A549 (cell line): ENCODE data around the gene SMOC1. TPM values are rescaled to one million over a fixed set of nuclear protein-coding genes. Genes with fewer than 3 reads are reported as not detected.
A peak's percentile ranks its signal among the peaks of the same experiment; 100 is the strongest.

Source experiments
- ATAC-seq, 2 experiments: fragments of 200-7000 bp in 1 of 2; fragments of >200 bp in 1 of 2; cut with Nextera tagmentation in 1 of 2; cut with Tn5 transposase in 1 of 2; 3 replicates each; pipeline versions ENCODE4 v1.8.0 to v1.9.1; 2018 to 2020; ENCODE audit warnings: mild to moderate bottlenecking in 1 of 2, moderate library complexity in 1 of 2
- CTCF ChIA-PET: fragments of 300-600 bp; sonication (Branson Sonifier 250); formaldehyde crosslinking; extraction: SDS; loops from one replicate; lab custom pipeline; 2021; ENCODE audit warnings: antibody characterized with exemption, inconsistent platforms; lab: Yijun Ruan, JAX
- POLR2A ChIA-PET: fragments of 350-600 bp; formaldehyde crosslinking; extraction: SDS; loops from one replicate; lab custom pipeline; 2021; ENCODE audit warnings: antibody characterized with exemption, inconsistent platforms; lab: Yijun Ruan, JAX
- DNase-seq, 2 experiments: peaks; one replicate each; pipeline versions ENCODE4 v3.0.0 to v3.0.0-alpha.2; 2011 to 2016; ENCODE audit warnings: low read depth in 1 of 2, low spot score in 1 of 2
- FAIRE-seq: peaks from 2 replicates; lab custom pipeline; 2011; peaks lifted over from hg19 to GRCh38; lab: Jason Lieb, UNC
- H3K27ac ChIP-seq, 2 experiments: fragments of >200 bp; sonication (Bioruptor Twin); formaldehyde crosslinking; 3 replicates each; pipeline ENCODE4 v1.5.1; 2016 to 2017
- H3K4me1 ChIP-seq: fragments of >200 bp; sonication (Bioruptor Twin); formaldehyde crosslinking; 3 replicates; pipeline ENCODE4 v1.6.1; 2016
- H3K4me2 ChIP-seq: fragments of >200 bp; sonication (Bioruptor Twin); formaldehyde crosslinking; 3 replicates; pipeline ENCODE4 v1.6.1; 2016
- H3K4me3 ChIP-seq: fragments of >200 bp; sonication (Bioruptor Twin); formaldehyde crosslinking; 3 replicates; pipeline ENCODE4 v1.5.1; 2016
- H3K9me3 ChIP-seq: fragments of >200 bp; sonication (Bioruptor Twin); formaldehyde crosslinking; 3 replicates; pipeline ENCODE4 v1.6.1; 2016
- CBX8 ChIP-seq: fragments of 200-600 bp; sonication (generic); IDR thresholded peaks from 2 replicates; pipeline ENCODE4 v1.6.1; 2016
- CEBPB ChIP-seq, 2 experiments: fragments of >200 bp in 1 of 2; sonication (Bioruptor Twin) in 1 of 2; formaldehyde crosslinking in 1 of 2; IDR thresholded peaks; 2 replicates each; pipeline ENCODE4 v1.6.1; 2012 to 2016
- CHD2 ChIP-seq: fragments of 150-350 bp; IDR thresholded peaks from 2 replicates; pipeline ENCODE4 v1.6.1; 2014; ENCODE audit warnings: low read length; ENCODE audit not compliant: partially characterized antibody
- EHF ChIP-seq: fragments of 250-450 bp; sonication (Bioruptor Pico); IDR thresholded peaks from 2 replicates; pipeline ENCODE4 v1.5.0; 2020; ENCODE audit warnings: mild to moderate bottlenecking
- ESRRA ChIP-seq: fragments of 150-350 bp; IDR thresholded peaks from 2 replicates; pipeline ENCODE4 v1.6.1; 2014; ENCODE audit warnings: mild to moderate bottlenecking, low read length, borderline replicate concordance
- FOSB ChIP-seq: fragments of 250-450 bp; sonication (Bioruptor Pico); IDR thresholded peaks from 2 replicates; pipeline ENCODE4 v1.5.0; 2020; ENCODE audit warnings: mild to moderate bottlenecking, moderate library complexity
- FOSL2 ChIP-seq, 2 experiments: fragments of 450-650 bp in 1 of 2; fragments of >200 bp in 1 of 2; sonication (Bioruptor Twin) in 1 of 2; formaldehyde crosslinking; IDR thresholded peaks; 2 replicates each; pipeline versions ENCODE4 v1.5.0 to v1.6.1; 2016 to 2020; ENCODE audit warnings: mild to moderate bottlenecking in 1 of 2, moderate library complexity in 1 of 2
- FOXS1 ChIP-seq: fragments of 250-450 bp; sonication (Bioruptor Pico); IDR thresholded peaks from 2 replicates; pipeline ENCODE4 v1.5.0; 2020; ENCODE audit warnings: mild to moderate bottlenecking, moderate library complexity
- GATA3 ChIP-seq: IDR thresholded peaks from 2 replicates; pipeline ENCODE4 v1.6.1; 2012; ENCODE audit warnings: borderline replicate concordance
- HOXB5 ChIP-seq: fragments of 250-450 bp; sonication (Bioruptor Pico); IDR thresholded peaks from 2 replicates; pipeline ENCODE4 v1.5.0; 2020; ENCODE audit warnings: mild to moderate bottlenecking, moderate library complexity
- JUN ChIP-seq, 2 experiments: fragments of >200 bp; sonication (Bioruptor Twin); formaldehyde crosslinking; IDR thresholded peaks; 2 replicates in 1 of 2; 3 replicates in 1 of 2; pipeline ENCODE4 v1.6.1; 2016 to 2017
- JUNB ChIP-seq: fragments of >200 bp; sonication (Bioruptor Twin); formaldehyde crosslinking; IDR thresholded peaks from 2 replicates; pipeline ENCODE4 v1.6.1; 2016
- KDM5A ChIP-seq: fragments of 200-600 bp; sonication (generic); IDR thresholded peaks from 2 replicates; pipeline ENCODE4 v1.6.1; 2016; ENCODE audit warnings: antibody characterized with exemption, mild to moderate bottlenecking
- MAZ ChIP-seq: fragments of 150-350 bp; IDR thresholded peaks from 2 replicates; pipeline ENCODE4 v1.6.1; 2014; ENCODE audit warnings: antibody characterized with exemption, low read depth, low read length, borderline replicate concordance
- MYC ChIP-seq: IDR thresholded peaks from 2 replicates; pipeline ENCODE4 v1.6.1; 2012; ENCODE audit warnings: mild to moderate bottlenecking, inconsistent platforms, low read length, improper control_type of control experiment, borderline replicate concordance
- NFE2L2 ChIP-seq: fragments of 150-350 bp; conservative IDR thresholded peaks from 2 replicates; pipeline ENCODE4 v1.6.1; 2014; ENCODE audit warnings: low read length
- PHF8 ChIP-seq: fragments of 200-600 bp; sonication (generic); IDR thresholded peaks from 2 replicates; pipeline ENCODE4 v1.6.1; 2016; ENCODE audit warnings: low read depth, mild to moderate bottlenecking, antibody characterized with exemption, moderate library complexity, borderline replicate concordance
- POLR2AphosphoS2 ChIP-seq: conservative IDR thresholded peaks from 2 replicates; pipeline ENCODE4 v1.6.1; 2012; ENCODE audit warnings: low read length, improper control_type of control experiment, inconsistent platforms
- RARB ChIP-seq: fragments of 250-450 bp; sonication (Bioruptor Pico); IDR thresholded peaks from 2 replicates; pipeline ENCODE4 v1.8.0; 2021; ENCODE audit warnings: mild to moderate bottlenecking, moderate library complexity
- RCOR1 ChIP-seq: fragments of 150-350 bp; IDR thresholded peaks from 2 replicates; pipeline ENCODE4 v1.6.1; 2014; ENCODE audit warnings: antibody characterized with exemption, low read length, low read depth
- RNF2 ChIP-seq: fragments of 200-600 bp; sonication (generic); IDR thresholded peaks from 2 replicates; pipeline ENCODE4 v1.6.1; 2016; ENCODE audit warnings: low read depth, mild to moderate bottlenecking, antibody characterized with exemption, moderate library complexity, borderline replicate concordance
- SMC3 ChIP-seq: fragments of >200 bp; sonication (Bioruptor Twin); formaldehyde crosslinking; IDR thresholded peaks from 3 replicates; pipeline ENCODE4 v1.6.1; 2018; ENCODE audit warnings: inconsistent platforms
- SREBF2 ChIP-seq: fragments of 450-650 bp; IDR thresholded peaks from 2 replicates; pipeline ENCODE4 v1.6.1; 2014; ENCODE audit warnings: mild to moderate bottlenecking, moderate library complexity
- WGBS: methylation state at CpG from one replicate; pipeline ENCODE4 v1.1.6; 2017; ENCODE audit errors: missing lambda C conversion rate; 5-methylcytosine and 5-hydroxymethylcytosine counted together
- polyA plus RNA-seq, 4 experiments: library from polyadenylated mRNA; depleted of rRNA in 3 of 4; stranded (reverse); fragments of >200 nt; fragmentation: RNase III in 1 of 4; extraction: RNeasy Plus Mini Kit Qiagen cat#74134 plus additional on column Dnase treatment in 1 of 4; gene quantifications; 2 replicates in 3 of 4; 3 replicates in 1 of 4; pipeline ENCODE4 v1.2.3, GENCODE V29; 2011 to 2017
- TF ChIP-seq, protein P1 (sequence below): fragments of >200 bp; sonication (Bioruptor Twin); formaldehyde crosslinking; IDR thresholded peaks from 3 replicates; pipeline ENCODE4 v1.5.1; 2016
- TF ChIP-seq, protein P2 (sequence below): fragments of >200 bp; sonication (Bioruptor Twin); formaldehyde crosslinking; IDR thresholded peaks from 2 replicates; pipeline ENCODE4 v1.6.1; 2016

Gene SMOC1
- polyA plus RNA-seq, 2 of the 4 experiments (the other 2 are of a cell fraction): 12.2 to 18.4 TPM

DNA sequence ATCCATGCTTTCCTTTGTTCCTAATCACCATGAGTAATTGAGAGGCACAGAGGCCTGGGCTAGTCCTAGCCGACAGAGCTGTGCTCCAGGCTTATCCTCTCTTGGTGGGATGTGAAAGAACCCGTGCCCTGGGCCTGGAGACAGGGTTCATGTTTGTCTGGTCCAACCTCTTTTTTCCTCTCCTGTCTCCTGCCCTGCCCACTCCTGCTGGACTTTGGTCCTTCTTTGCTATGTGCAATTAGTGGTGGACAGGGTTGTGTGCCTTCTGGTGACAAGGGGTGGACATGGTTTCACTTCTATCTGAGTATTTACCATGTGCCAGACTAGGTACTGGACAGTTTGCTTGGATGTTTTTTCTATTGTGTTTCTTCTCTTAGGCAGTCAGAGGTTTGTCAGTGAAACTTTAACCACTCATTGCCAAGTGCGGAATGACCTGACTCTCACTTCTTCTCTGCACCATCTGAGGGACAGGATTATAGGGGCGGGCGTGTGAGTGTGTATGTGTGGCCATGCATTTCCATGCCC is 126.1 kb downstream of the SMOC1 start:
- Histone ChIP-seq H3K4me2 (peak overlapping the region; percentile 45; the same call in 2 of the 3 replicates), H3K4me3 (no peak overlapping the region), H3K9me3 (no peaks in the 10 kb centered on the region), H3K27ac (peak overlapping the region; percentile 26 to 68; a peak in 5 of 6 replicates), H3K4me1 (peaks cover 39% of the 10 kb centered on the region)
- WGBS: 50% methylated on average over 5 of the region's 5 CpGs
- no peak; a peak in 2 of 6 replicates for ATAC-seq
- ChIA-PET CTCF (interaction anchor here (4.1 kb wide), 1 partner anchor 22 kb away, joined by 19 read pairs; no protein-coding TSS in a partner anchor), POLR2A (no interaction called here)
- no peak for DNase-seq
- no peak for FAIRE-seq
- no peak for TF ChIP-seq MAZ
- no peak for TF ChIP-seq RNF2
- TF ChIP-seq SMC3: no peak
- no peak for TF ChIP-seq ESRRA
- no peak for TF ChIP-seq SREBF2
- TF ChIP-seq, protein P1, sequence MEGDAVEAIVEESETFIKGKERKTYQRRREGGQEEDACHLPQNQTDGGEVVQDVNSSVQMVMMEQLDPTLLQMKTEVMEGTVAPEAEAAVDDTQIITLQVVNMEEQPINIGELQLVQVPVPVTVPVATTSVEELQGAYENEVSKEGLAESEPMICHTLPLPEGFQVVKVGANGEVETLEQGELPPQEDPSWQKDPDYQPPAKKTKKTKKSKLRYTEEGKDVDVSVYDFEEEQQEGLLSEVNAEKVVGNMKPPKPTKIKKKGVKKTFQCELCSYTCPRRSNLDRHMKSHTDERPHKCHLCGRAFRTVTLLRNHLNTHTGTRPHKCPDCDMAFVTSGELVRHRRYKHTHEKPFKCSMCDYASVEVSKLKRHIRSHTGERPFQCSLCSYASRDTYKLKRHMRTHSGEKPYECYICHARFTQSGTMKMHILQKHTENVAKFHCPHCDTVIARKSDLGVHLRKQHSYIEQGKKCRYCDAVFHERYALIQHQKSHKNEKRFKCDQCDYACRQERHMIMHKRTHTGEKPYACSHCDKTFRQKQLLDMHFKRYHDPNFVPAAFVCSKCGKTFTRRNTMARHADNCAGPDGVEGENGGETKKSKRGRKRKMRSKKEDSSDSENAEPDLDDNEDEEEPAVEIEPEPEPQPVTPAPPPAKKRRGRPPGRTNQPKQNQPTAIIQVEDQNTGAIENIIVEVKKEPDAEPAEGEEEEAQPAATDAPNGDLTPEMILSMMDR: no peak
- no peak for TF ChIP-seq JUN (IDR thresholded peaks at IDR 0.05)
- TF ChIP-seq JUNB: no peak
- TF ChIP-seq FOXS1 (CRISPR knock-in tag): no peak

DNA sequence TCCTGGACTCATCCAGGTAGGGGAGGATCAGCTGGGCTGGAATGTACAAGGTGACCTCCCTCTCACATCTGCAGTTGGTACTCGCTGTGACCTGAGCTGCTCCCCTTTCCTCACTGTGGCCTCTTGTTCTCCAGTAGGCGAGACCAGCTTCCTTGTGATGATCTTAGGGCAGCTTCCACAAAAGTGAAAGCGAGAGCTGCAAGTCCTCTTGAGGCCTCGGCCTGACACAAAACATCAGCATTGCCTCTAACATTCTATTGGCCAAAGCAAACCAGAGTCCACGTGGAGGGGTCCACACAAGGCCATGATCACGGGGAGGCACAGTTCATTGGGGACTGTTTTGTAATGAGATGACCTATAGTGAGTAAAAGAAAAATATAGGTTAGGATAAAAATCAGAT is 127.5 kb downstream of the SMOC1 start:
- H3K4me2 ChIP-seq: no peak overlapping the region
- ChIA-PET POLR2A (no interaction called here), CTCF (interaction anchor here (0.8 to 4.1 kb wide), 3 partner anchors 9 to 67 kb away, joined by 3 to 19 read pairs (median 3); no protein-coding TSS in a partner anchor)
- FAIRE-seq: no peak
- peaks cover 31% of the 10 kb centered on the region for H3K4me1 ChIP-seq
- peak overlapping the region in 1 of 2 experiments; percentile 52; a peak in 3 of 6 replicates for H3K27ac ChIP-seq
- no peak overlapping the region for H3K4me3 ChIP-seq
- no peaks in the 10 kb centered on the region for H3K9me3 ChIP-seq
- TF ChIP-seq CHD2 (no peak), RCOR1 (no peak), GATA3 (no peak), CBX8 (no peak), JUNB (no peak), FOSB (CRISPR knock-in tag) (no peak), EHF (no peak), HOXB5 (CRISPR knock-in tag) (no peak), PHF8 (no peak), FOSL2 (IDR thresholded peaks at IDR 0.05) (no peak), FOSL2 (CRISPR knock-in tag; IDR thresholded peaks at IDR 0.05) (no peak), NFE2L2 (no peak), KDM5A (no peak), FOXS1 (CRISPR knock-in tag) (no peak), MYC (no peak), ESRRA (no peak), POLR2AphosphoS2 (no peak), CEBPB (IDR thresholded peaks at IDR 0.05) (no peak), RARB (CRISPR knock-in tag) (no peak)
- TF ChIP-seq, protein P1: no peak
- TF ChIP-seq, protein P2, sequence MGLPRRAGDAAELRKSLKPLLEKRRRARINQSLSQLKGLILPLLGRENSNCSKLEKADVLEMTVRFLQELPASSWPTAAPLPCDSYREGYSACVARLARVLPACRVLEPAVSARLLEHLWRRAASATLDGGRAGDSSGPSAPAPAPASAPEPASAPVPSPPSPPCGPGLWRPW: no peak
- no peak for DNase-seq
- ATAC-seq: no peak
- 69% methylated on average over 6 of the region's 6 CpGs for WGBS
